Mammary epithelial cell (primary cell): Measurements from ENCODE around the gene FLYWCH1.

Source experiments
- CTCF ChIP-seq, 2 donors: IDR thresholded peaks in 1 of 2; conservative IDR thresholded peaks in 1 of 2; 2 replicates each; pipeline ENCODE4 v1.5.1; 2011 to 2012; ENCODE audit warnings: inconsistent platforms in 2 of 2, low read length in 2 of 2, mild to moderate bottlenecking in 2 of 2, control low read depth in 1 of 2, low read depth in 1 of 2; ENCODE audit not compliant: insufficient read depth in 1 of 2; ENCODE audit errors: extremely low read depth in 1 of 2
- EZH2 ChIP-seq: IDR thresholded peaks from 2 replicates; pipeline ENCODE4 v1.6.1; 2012; ENCODE audit warnings: low read length, inconsistent platforms, borderline replicate concordance

GRCh38 chr16:2894231-2894630 is 17.5 kb upstream of the FLYWCH1 start:
- TF ChIP-seq CTCF (conservative IDR thresholded peaks at IDR 0.05 in 1 of 2, IDR thresholded peaks at IDR 0.05 in 1 of 2; ENCODE audit: extremely low read depth in 1 of 2, insufficient read depth in 1 of 2, low read depth in 1 of 2, low read length in 2 of 2) (no peak), EZH2 (no peak)
